Endothelial cell of umbilical vein (primary cell): ENCODE results near the gene SLC12A7. TPM values are rescaled to one million over a fixed set of nuclear protein-coding genes. Genes with fewer than 3 reads are reported as not detected.

Source experiments
- BruUV-seq: library from RNA; stranded (reverse); fragments of 400-500 nt; replicated peaks from 2 replicates; lab custom pipeline; 2021; lab: Mats Ljungman, UMichigan
- CTCF ChIA-PET: fragments of 300-600, 350-600 bp; sonication (Branson Sonifier 250); formaldehyde crosslinking; loops from one replicate; lab custom pipeline; 2021; ENCODE audit warnings: antibody characterized with exemption, inconsistent platforms; lab: Charles Lee
- POLR2A ChIA-PET: fragments of 300-600, 350-600 bp; sonication (Branson Sonifier 250); formaldehyde crosslinking; loops from one replicate; lab custom pipeline; 2021; ENCODE audit warnings: antibody characterized with exemption, inconsistent platforms; lab: Charles Lee
- DNase-seq: peaks from one replicate; pipeline ENCODE4 v3.0.0-alpha.2; 2011; ENCODE audit warnings: low read depth, low spot score
- FAIRE-seq: peaks from 2 replicates; lab custom pipeline; 2011; peaks lifted over from hg19 to GRCh38; lab: Jason Lieb, UNC
- H2AFZ ChIP-seq: 2 replicates; pipeline ENCODE4 v1.6.0; 2012; ENCODE audit warnings: low read depth, low read length, control low read depth, inconsistent platforms
- H3K27ac ChIP-seq: 2 replicates; pipeline ENCODE4 v1.5.1; 2011; ENCODE audit warnings: low read depth, mild to moderate bottlenecking, control low read depth, low read length, moderate library complexity; ENCODE audit not compliant: insufficient read depth
- H3K27me3 ChIP-seq, 2 experiments: 2 replicates each; pipeline versions ENCODE4 v1.6.0 to v1.6.1; 2011; ENCODE audit warnings: low read length in 2 of 2, mixed read lengths in 1 of 2; ENCODE audit not compliant: control insufficient read depth in 2 of 2, insufficient read depth in 2 of 2
- H3K36me3 ChIP-seq, 2 experiments: 2 replicates in 1 of 2; 3 replicates in 1 of 2; pipeline ENCODE4 v1.5.1; 2011; ENCODE audit warnings: low read length in 2 of 2, mild to moderate bottlenecking in 1 of 2, moderate library complexity in 1 of 2; ENCODE audit not compliant: control insufficient read depth in 2 of 2, insufficient read depth in 2 of 2; ENCODE audit errors: extremely low read depth in 1 of 2
- H3K4me1 ChIP-seq: 3 replicates; pipeline ENCODE4 v1.5.1; 2011; ENCODE audit warnings: mild to moderate bottlenecking, low read length; ENCODE audit not compliant: control insufficient read depth, insufficient read depth; ENCODE audit errors: extremely low read depth
- H3K4me2 ChIP-seq: 2 replicates; pipeline ENCODE4 v1.6.1; 2011; ENCODE audit warnings: low read length, control low read depth, mixed read lengths; ENCODE audit not compliant: insufficient read depth
- H3K4me3 ChIP-seq, 3 experiments: fragments of 200-600 bp in 1 of 3; sonication (generic), shearing (Covaris generic) in 1 of 3; replicated peaks in 1 of 3; 2 replicates each; pipeline ENCODE4 v1.5.1; 2011 to 2016; ENCODE audit warnings: control low read depth in 3 of 3, low read length in 3 of 3, mild to moderate bottlenecking in 2 of 3, inconsistent platforms in 1 of 3, low read depth in 1 of 3, moderate library complexity in 1 of 3; ENCODE audit not compliant: insufficient read depth in 1 of 3
- H3K79me2 ChIP-seq: 2 replicates; pipeline ENCODE4 v1.6.0; 2012; ENCODE audit warnings: low read length, inconsistent platforms; ENCODE audit not compliant: control insufficient read depth, insufficient read depth
- H3K9ac ChIP-seq: replicated peaks from 2 replicates; pipeline ENCODE3; 2011; ENCODE audit warnings: low read length, control low read depth; ENCODE audit not compliant: insufficient read depth; ENCODE audit errors: extremely low read depth
- H3K9me1 ChIP-seq: replicated peaks from 3 replicates; pipeline ENCODE4 v1.6.0; 2011; ENCODE audit warnings: mild to moderate bottlenecking, low read length; ENCODE audit not compliant: control insufficient read depth, insufficient read depth; ENCODE audit errors: extremely low read depth
- H3K9me3 ChIP-seq: replicated peaks from 2 replicates; pipeline ENCODE4 v1.5.1; 2012; ENCODE audit warnings: low read length, inconsistent platforms; ENCODE audit not compliant: control insufficient read depth, insufficient read depth
- H4K20me1 ChIP-seq: replicated peaks from 2 replicates; pipeline ENCODE3; 2011; ENCODE audit warnings: mild to moderate bottlenecking, low read length; ENCODE audit not compliant: control insufficient read depth, insufficient read depth; ENCODE audit errors: extremely low read depth
- EZH2 ChIP-seq: IDR thresholded peaks from 2 replicates; pipeline ENCODE4 v1.6.1; 2012; ENCODE audit warnings: borderline replicate concordance, low read depth, mild to moderate bottlenecking, moderate library complexity, low read length, inconsistent platforms; ENCODE audit not compliant: severe bottlenecking
- FOS ChIP-seq: IDR thresholded peaks from 2 replicates; pipeline ENCODE4 v1.6.1; 2011; ENCODE audit warnings: mild to moderate bottlenecking, low read length, moderate library complexity, borderline replicate concordance; ENCODE audit not compliant: insufficient read depth
- GATA2 ChIP-seq: IDR thresholded peaks from 2 replicates; pipeline ENCODE4 v1.7.0; 2011; ENCODE audit warnings: low read depth, mild to moderate bottlenecking, moderate library complexity, mixed read lengths, low read length; ENCODE audit not compliant: insufficient read length, insufficient read depth
- JUN ChIP-seq: IDR thresholded peaks from 2 replicates; pipeline ENCODE4 v1.6.1; 2011; ENCODE audit warnings: borderline replicate concordance, low read depth; ENCODE audit not compliant: insufficient read length, insufficient read depth
- MYC ChIP-seq: IDR thresholded peaks from one replicate; pipeline ENCODE4 v1.6.1; 2011; ENCODE audit warnings: mild to moderate bottlenecking, low read depth, low read length
- dilution Hi-C: fragments of 300-500 bp; cut with MboI; formaldehyde crosslinking; loops from one replicate; pipeline ENCODE4 v1.15.0; 2019; ENCODE audit warnings: low sequenced_read_pairs; ENCODE audit not compliant: extremely low pct_ligation_motif_present
- intact Hi-C: fragments of 100-400 bp; cut with micrococcal nuclease; formaldehyde crosslinking; loops from one replicate; pipeline ENCODE4 v1.10.0; 2022
- polyA plus RNA-seq, 4 experiments: library from polyadenylated mRNA; depleted of rRNA in 3 of 4; stranded (reverse) in 3 of 4; unstranded in 1 of 4; fragments of >200 nt; gene quantifications; 2 replicates each; pipeline versions ENCODE4 v1.2.1 to v1.2.3, GENCODE V29; 2011 to 2012; ENCODE audit warnings: missing spikeins in 1 of 4
- total RNA-seq: library from RNA; stranded (reverse); gene quantifications from 2 replicates; pipeline ENCODE4 v1.2.3, GENCODE V29; 2021
- TF ChIP-seq, protein P1 (sequence below): IDR thresholded peaks from 2 replicates; pipeline ENCODE4 v1.6.1; 2011; ENCODE audit not compliant: insufficient read depth, insufficient read length
- TF ChIP-seq, protein P2 (sequence below), 2 donors: IDR thresholded peaks; 1 replicate in 1 of 2; 2 replicates in 1 of 2; pipeline ENCODE4 v1.5.1; 2011; ENCODE audit warnings: low read length in 2 of 2, mild to moderate bottlenecking in 2 of 2, moderate library complexity in 2 of 2, control low read depth in 1 of 2, inconsistent platforms in 1 of 2, low read depth in 1 of 2; ENCODE audit not compliant: insufficient read depth in 1 of 2; ENCODE audit errors: extremely low read depth in 1 of 2

The SLC12A7 gene
- total and polyA plus RNA-seq, 2 donors (not counting 3 experiments of a cell fraction or from before 2014, with no cell fraction given): 16.4 to 38.8 TPM

GRCh38 chr5:1109542-1110306 is 2.1 kb downstream of the SLC12A7 start:
- intact Hi-C loops (no loop called here), dilution Hi-C loops (no loop called here)
- POLR2A ChIA-PET: no interaction called here
- no peaks in the 10 kb centered on the region for H3K36me3 ChIP-seq
- H3K4me2 ChIP-seq: no peak overlapping the region
- H3K9me1 ChIP-seq: no peaks in the 10 kb centered on the region
- CTCF ChIA-PET: interaction anchor here (1.5 kb wide), 1 partner anchor 7 kb away, joined by 3 read pairs; no protein-coding TSS in a partner anchor
- H3K9me3 ChIP-seq: no peaks in the 10 kb centered on the region
- H3K4me3 ChIP-seq: no peak overlapping the region
- no peak overlapping the region for H2AFZ ChIP-seq
- H3K9ac ChIP-seq: no peak overlapping the region
- no peaks in the 10 kb centered on the region for H3K27me3 ChIP-seq
- no peak overlapping the region for H3K27ac ChIP-seq
- no peak for TF ChIP-seq EZH2
- TF ChIP-seq, protein P1, sequence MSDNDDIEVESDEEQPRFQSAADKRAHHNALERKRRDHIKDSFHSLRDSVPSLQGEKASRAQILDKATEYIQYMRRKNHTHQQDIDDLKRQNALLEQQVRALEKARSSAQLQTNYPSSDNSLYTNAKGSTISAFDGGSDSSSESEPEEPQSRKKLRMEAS: no peak
- FAIRE-seq: no peak
- no peaks in the 10 kb centered on the region for H4K20me1 ChIP-seq
- BruUV-seq: no TSS peak
- H3K4me1 ChIP-seq: peaks cover 7% of the 10 kb centered on the region
- peaks cover 10% of the 10 kb centered on the region for H3K79me2 ChIP-seq
- DNase-seq: no peak

DNA sequence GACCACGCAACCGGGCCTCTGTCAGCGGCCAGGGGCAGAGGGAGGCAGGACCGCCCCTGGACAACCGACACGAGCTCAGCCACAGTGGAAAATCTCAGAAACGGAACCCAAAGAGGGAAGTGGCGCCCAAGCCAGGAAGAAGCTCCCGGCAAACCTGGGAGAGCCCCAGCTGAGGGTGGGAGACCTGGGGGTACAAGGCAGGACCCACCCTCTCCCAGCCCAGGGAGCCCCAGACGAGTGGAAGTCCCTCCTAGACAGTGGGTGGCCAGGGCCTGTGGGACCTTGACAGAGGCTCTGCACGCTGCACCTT is 3.0 kb downstream of the SLC12A7 start:
- no peak for FAIRE-seq
- Histone ChIP-seq H3K4me1 (peaks cover 7% of the 10 kb centered on the region), H3K4me2 (no peak overlapping the region), H3K79me2 (peaks cover 12% of the 10 kb centered on the region), H3K9me1 (no peaks in the 10 kb centered on the region), H3K27ac (no peak overlapping the region), H3K9me3 (no peaks in the 10 kb centered on the region), H3K27me3 (no peaks in the 10 kb centered on the region), H4K20me1 (no peaks in the 10 kb centered on the region), H2AFZ (no peak overlapping the region), H3K4me3 (no peak overlapping the region), H3K36me3 (no peaks in the 10 kb centered on the region), H3K9ac (no peak overlapping the region)
- TF ChIP-seq, protein P1: no peak
- TF ChIP-seq MYC (no peak), JUN (no peak), GATA2 (no peak), FOS (no peak), EZH2 (no peak)
- TF ChIP-seq, protein P2, sequence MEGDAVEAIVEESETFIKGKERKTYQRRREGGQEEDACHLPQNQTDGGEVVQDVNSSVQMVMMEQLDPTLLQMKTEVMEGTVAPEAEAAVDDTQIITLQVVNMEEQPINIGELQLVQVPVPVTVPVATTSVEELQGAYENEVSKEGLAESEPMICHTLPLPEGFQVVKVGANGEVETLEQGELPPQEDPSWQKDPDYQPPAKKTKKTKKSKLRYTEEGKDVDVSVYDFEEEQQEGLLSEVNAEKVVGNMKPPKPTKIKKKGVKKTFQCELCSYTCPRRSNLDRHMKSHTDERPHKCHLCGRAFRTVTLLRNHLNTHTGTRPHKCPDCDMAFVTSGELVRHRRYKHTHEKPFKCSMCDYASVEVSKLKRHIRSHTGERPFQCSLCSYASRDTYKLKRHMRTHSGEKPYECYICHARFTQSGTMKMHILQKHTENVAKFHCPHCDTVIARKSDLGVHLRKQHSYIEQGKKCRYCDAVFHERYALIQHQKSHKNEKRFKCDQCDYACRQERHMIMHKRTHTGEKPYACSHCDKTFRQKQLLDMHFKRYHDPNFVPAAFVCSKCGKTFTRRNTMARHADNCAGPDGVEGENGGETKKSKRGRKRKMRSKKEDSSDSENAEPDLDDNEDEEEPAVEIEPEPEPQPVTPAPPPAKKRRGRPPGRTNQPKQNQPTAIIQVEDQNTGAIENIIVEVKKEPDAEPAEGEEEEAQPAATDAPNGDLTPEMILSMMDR (IDR thresholded peaks at IDR 0.05; ENCODE audit: extremely low read depth in 1 of 2, insufficient read depth in 1 of 2, low read depth in 1 of 2, low read length in 2 of 2): no peak
- dilution Hi-C loops (no loop called here), intact Hi-C loops (no loop called here)
- no peak for DNase-seq
- ChIA-PET POLR2A (no interaction called here), CTCF (interaction anchor here (1.5 kb wide), 1 partner anchor 8 kb away, joined by 3 read pairs; no protein-coding TSS in a partner anchor)
- no TSS peak for BruUV-seq
